Hindlimb muscle (tissue), 1 donor: Measurements from ENCODE around the gene CSF2. TPM values are rescaled to one million over a fixed set of nuclear protein-coding genes. Genes with fewer than 3 reads are reported as not detected.
"Not testable (repeated sequence)": the region's sequence is repeated elsewhere in the genome, so short reads cannot be mapped to it uniquely, and the experiment has no call there.

ENCODE experiments used
- DNase-seq: peaks from one replicate; pipeline ENCODE4 v3.0.0-alpha.2; 2013
- polyA plus RNA-seq: library from polyadenylated mRNA; unstranded; fragments of 120-200 nt; gene quantifications from one replicate; pipeline ENCODE4 v1.2.1, GENCODE V29; 2013; ENCODE audit not compliant: insufficient read length

Gene CSF2
- polyA plus RNA-seq, 1 donor, result not detected

- no peak for DNase-seq
Observed at GRCh38 chr5:132090107-132090506, 16.5 kb downstream of the CSF2 start.

- DNase-seq, result no peak
Observed at GRCh38 chr5:132093271-132093670, 19.7 kb downstream of the CSF2 start.

GRCh38 chr5:132094393-132095076, 20.9 kb downstream of the CSF2 start:
- no peak for DNase-seq

- DNase-seq, result no peak
Observed at GRCh38 chr5:132095077-132095410, 21.5 kb downstream of the CSF2 start.

- no peak for DNase-seq
Observed at GRCh38 chr5:132095424-132095972, 21.9 kb downstream of the CSF2 start.

- no peak for DNase-seq
Observed at GRCh38 chr5:132096904-132097303, 23.3 kb downstream of the CSF2 start.

GRCh38 chr5:132098151-132098594, 24.6 kb downstream of the CSF2 start:
- DNase-seq, result no peak

GRCh38 chr5:132098621-132099020, 25.0 kb downstream of the CSF2 start:
- no peak for DNase-seq

- no peak for DNase-seq
Observed at GRCh38 chr5:132099076-132099748, 25.6 kb downstream of the CSF2 start.

- no peak for DNase-seq
Observed at GRCh38 chr5:132099905-132100304, 26.3 kb downstream of the CSF2 start.

- no peak for DNase-seq
Observed at GRCh38 chr5:132100672-132101261, 27.2 kb downstream of the CSF2 start.

- DNase-seq, result no peak
Observed at GRCh38 chr5:132101385-132101880, 27.8 kb downstream of the CSF2 start.

GRCh38 chr5:132102101-132102701, 28.6 kb downstream of the CSF2 start:
- DNase-seq, result no peak

- no peak for DNase-seq
Observed at GRCh38 chr5:132102944-132103331, 29.3 kb downstream of the CSF2 start.

GRCh38 chr5:132103332-132103951, 29.9 kb downstream of the CSF2 start:
- peak; percentile 62 for DNase-seq

- DNase-seq, result no peak
Observed at GRCh38 chr5:132103969-132104391, 30.4 kb downstream of the CSF2 start.

- no peak for DNase-seq
Observed at GRCh38 chr5:132104556-132104955, 31.0 kb downstream of the CSF2 start.

- DNase-seq, result no peak
Observed at GRCh38 chr5:132105688-132106087, 32.1 kb downstream of the CSF2 start.

- DNase-seq, result not testable (repeated sequence)
Observed at GRCh38 chr5:132108495-132108894, 34.9 kb downstream of the CSF2 start.

- not testable (repeated sequence) for DNase-seq
Observed at GRCh38 chr5:132108957-132109356, 35.4 kb downstream of the CSF2 start.

GRCh38 chr5:132109494-132110053, 36.0 kb downstream of the CSF2 start:
- DNase-seq, result no peak

- DNase-seq, result no peak
Observed at GRCh38 chr5:132110195-132110594, 36.6 kb downstream of the CSF2 start.
